Limb (tissue), 2 donors: ENCODE data around the gene L1CAM.

Experiments used
- DNase-seq, 2 donors: peaks; one replicate each; pipeline ENCODE4 v3.0.0-alpha.2; 2016; ENCODE audit errors: extremely low spot score in 2 of 2

L1CAM gene

DNA sequence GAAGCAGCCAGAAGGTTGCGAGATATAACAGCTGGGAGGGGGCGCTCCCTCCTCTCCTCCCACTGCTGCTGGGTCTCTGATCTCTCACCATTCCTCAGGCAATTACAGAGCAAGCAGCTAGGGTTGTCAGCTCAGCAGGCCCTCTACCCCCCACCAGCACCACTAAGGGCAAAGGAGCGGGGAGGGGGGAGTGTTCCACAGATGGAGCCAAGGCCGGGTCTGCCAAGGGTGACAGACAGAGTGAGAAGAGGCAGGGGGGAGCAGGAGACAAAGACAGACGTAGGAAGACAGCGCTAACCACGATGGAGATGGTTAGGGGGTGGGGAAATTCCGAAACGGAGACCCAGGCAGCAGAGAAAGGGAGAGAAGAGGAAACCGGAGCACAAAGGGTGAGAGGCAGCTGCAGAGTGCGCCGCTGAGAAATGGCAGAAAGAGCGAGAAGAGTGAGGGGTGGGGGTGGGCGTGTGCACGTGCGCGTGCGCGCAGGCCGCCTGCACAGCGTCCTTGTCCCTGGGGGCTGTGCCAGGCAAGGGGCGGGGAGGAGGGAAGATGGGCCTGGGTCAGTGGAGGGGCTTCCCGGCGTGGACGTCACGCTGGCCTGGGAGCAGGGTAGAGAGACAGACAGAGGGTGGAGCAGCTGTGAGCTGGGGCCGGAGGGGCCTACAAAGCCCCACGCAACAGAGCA lies 6.9 kb downstream of the L1CAM start:
- DNase-seq: no peak

DNA sequence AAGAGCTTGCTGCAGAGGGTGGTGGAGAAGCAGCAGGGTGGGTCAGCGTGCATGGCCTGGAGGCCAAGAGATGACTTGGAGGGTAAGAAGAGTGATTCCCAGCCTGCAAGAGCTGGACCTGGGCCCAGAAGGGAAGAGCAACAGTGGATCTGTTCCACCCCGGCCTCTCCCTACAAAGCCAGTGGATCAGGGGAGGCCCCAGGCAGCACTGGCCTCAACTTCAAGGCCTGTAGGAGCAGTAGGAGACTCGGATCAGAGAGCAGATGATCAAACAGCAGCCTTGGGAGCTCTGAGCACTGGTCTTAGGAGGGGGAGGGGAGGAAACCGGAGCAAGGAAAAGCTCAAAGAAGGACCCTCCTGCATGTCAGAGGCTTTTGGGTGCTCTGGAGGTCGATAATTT lies 7.6 kb downstream of the L1CAM start:
- no peak for DNase-seq

DNA sequence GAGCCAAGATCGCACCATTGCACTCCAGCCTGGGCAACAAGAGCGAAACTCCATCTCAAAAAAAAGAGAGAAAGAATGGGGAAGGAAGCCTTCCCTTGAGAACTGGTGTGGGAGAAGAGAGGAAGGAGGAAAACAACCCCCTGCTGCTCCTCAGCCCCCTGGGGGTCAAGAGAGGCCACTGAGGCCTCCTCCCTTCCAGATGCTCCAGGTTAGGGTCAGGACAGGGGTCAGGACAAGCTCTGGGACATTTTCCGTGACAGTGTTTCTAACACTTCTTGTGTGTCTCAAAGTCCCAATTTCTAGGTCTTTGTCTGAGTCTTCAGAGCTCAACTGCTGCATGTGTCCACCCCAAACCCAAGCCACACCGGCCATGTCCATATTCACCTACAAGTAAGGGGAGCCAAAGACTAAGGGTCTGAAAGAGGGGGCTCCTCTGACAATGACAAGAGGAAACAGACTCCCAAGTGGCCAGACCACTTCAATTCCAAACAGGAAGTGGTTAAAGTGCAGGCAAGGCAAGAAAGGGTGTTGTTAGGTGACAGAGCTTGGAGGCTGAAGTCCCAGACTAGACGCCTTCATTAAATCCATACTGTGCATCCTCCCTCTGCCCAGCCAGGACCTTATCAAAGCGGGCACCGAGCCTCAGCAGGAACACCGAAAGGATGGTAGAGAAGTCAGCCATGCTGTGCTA lies 8.3 kb downstream of the L1CAM start:
- no peak for DNase-seq

DNA sequence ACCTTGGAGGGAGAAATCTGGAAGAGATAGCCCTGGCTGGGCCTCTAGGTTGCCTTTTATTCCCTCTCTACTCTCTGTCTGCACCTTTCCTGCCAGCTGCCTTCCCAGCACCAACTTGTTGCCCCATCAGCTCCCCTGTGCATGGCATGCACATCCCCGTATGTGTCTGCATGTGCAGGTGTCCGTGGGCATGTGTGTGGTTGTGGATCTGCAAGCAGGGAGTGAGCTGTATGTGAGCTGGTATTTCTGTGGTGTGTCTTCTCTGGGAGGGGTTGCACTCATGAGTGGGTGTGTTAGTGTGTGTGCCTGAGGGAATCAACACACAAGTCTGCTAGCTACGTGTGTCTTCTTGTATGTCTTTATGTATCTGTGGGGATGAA lies 9.9 kb downstream of the L1CAM start:
- DNase-seq: no peak

DNA sequence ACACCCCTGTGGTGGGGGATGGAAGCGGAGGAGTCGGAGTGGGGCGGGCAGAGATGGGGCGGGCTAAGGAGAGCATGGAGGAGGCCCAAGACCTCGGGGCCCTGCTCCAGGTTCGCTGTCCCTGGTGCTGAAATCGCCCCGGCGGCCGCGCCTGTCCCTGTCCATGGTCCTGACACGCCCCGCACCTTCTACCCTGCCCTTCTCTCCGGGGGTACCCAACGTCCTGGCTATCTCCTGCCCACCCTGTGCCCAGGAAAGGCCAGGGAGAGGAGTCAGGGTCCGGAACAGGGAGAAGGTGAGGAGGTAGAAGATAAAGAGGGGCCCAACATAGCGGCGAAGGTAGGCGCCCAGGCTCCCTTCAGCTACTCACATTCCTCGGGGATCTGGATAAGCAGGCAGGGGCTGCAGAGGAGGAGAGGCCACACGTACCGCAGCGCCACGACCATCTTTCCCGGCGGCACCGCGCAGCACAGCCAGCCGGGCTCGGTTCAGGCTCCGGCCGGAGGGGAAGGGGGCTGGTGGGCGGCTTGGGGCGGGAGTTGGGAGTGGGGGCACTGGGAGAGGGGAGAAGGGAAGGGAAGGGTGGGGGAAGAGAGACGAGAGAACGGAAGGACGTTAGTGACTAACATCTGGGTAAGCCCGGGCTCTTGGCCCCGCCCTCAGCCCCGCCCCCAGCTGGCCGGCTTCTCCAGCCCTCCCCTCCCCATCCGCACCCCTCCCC lies 10.4 kb downstream of the L1CAM start:
- peak; percentile 51 to 78 for DNase-seq

DNA sequence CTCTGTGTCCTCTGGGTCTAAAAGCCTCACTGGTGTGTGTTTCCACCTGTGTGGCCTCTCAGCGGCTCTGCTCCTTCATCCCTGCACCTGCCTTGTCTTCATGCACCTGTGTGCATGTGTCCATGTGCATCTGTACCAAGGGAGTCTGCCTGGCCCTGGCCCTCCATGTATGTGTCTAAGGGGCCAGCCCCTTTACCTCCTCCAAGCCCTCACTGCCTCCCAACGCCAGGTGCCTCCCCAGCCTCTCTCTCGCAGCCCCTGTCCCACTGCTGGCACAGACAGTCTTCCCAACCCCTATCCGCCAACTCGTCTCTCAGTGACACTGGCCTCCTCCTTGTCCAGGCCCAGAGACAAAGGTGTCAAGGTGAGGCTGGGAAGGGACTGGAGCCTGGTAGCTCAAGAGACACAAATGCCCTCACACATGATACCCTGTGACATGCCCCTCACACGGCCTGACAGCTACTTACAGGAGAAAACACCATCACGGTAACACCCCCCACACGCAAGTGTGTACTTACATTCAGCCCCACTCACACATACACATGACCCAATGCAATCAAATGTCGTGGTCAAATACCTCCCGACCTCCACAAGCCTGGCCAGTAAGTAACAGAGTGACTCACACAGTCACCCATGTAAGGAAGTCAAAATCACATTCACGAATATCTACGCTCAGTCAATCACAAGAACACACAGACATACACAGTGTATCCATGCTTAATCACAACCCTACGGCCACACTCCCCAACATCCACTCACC lies 11.4 kb downstream of the L1CAM start:
- DNase-seq: no peak

DNA sequence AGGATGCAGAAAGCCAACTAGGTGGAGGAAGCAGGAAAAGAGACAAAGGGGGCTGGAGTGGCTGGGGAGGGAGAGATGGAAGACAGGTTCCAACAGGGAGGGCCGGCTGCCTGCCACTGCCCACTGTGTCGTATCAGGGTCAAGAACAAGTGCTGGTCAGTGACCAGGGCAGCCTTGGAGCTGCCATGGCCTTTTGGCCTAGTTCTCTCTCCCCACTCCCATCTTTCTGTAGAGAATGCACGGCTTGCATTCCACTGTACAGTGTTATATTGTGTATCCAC lies 11.9 kb downstream of the L1CAM start:
- no peak for DNase-seq

DNA sequence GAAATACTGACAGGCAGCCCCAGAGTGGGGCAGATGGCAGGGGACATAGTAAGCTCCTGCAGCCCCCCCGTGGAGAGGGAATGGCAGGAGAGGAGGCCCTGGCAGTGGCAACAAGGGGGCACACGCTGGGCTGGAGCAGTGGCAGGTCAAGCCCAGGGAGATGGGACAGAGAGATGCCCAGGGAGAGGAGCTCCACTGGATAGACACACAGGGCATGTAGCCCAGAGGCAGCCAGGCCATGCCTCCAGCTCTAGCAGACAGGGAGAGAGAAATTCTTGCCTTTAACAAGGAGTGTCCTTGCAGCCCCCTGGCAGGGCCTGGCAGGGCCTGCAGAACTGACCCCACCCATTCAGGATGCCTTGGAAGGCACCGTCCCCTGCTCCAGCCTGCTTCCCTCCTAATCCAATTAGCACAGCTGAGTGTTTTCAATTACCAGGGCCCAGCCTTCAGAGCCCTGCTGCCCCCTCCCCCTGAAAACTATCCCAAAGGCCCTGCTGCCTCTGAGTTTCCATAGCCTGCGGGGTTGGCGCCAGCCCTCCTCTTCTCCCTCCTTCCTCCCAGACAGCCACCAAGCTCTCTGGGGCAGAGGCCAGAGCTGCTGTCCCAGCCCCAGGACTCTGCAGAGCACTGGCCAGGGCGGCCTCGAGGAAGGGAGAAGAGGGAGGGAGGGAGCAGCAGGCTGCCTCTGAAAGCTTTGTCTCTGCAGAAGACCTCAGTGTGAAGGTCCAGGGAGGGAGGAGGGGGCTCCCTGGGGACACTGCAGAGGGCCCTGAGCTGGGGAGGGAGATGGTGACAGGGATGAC lies 12.5 kb downstream of the L1CAM start:
- no peak for DNase-seq

DNA sequence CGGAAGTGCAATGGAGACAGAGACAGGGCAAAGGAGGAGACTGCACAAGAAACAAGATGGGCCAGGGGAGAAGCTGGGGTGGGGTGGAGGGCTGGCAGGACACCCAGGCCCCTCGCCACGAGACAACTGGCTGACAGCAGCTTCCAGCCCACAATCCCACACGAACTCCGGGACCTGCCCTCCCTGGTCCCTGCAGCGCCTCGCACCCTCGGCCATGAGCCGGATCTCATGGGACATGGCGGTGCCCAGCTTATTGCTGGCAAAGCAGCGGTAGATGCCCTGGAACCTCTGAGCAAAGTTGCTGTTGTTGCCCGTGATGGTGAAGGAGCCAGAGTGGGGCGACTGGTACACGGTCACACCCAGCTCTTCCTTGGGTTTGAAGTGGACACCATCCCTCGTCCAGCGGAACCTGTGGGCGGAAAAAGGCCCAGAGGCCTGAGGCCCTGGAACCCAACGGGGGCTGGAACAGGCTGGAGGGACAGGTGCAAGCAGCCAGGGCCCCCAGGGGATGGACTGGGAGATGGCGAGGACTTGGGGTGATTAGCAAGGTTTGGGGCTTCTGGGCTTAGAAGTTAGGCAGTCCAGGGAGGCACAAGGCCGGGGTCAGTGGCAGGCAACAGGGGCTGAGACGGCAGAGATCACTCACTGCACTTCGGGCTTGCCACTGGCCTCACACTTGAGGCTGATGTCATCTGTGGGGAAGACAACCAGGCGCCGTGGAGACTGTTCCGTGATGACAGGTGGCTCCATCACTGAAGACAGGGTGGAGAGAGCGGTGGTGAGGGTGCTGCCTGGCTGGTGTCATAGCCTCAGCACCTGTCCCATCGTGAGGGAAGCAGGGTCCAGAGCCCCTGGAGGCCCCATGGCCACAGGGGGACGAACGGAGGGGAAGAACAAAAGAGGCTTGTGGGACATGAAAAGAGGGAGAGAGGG lies 13.8 kb downstream of the L1CAM start:
- DNase-seq: no peak

DNA sequence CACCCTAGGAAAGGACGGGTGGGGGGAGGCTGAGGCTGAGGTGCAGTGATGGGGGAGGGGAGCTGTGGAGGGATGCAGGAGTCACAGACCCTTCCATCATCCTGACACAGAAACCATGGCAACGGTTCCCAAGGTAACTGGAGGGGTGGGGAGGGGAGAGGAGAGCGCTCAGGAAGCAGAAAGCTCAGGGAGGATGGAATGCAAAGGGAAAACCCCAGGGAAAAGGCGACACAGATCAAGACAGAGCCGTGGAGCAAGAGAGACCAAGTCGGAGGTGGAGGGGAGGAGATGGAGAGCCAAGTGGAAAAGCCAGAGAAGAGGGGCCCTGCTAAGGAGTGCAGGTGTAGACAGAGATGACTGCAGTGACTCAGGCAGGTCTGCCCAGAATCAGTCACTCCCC lies 14.5 kb downstream of the L1CAM start:
- peak in 1 of 2 donors; percentile 44 for DNase-seq

DNA sequence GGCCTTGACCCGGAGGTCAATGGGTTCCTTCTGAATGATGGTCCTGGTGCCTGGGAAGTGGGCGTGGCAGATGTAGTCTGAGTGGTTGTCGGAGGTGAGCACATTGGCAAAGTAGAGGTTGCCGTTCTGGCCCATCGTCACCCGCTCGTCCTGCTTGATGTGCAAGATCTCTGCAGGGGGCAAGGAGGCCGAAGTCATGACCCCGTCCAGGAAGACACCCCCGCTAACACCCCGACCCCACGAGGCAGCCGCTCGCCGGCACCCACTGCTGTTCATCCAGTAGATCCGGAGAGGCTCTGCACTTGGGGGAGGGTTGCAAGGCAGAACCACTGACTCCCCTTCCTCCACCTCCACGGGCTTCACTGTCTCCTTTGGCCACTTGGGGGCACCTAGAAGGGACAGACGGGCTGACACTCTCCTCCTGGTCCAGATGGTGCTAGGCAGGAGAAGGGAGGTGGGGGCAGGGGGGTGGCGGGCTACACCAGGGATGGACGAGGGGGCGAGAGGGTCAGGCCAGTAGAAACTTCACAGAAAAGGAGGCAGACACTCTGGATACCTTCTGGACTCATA lies 15.1 kb downstream of the L1CAM start:
- DNase-seq: no peak

DNA sequence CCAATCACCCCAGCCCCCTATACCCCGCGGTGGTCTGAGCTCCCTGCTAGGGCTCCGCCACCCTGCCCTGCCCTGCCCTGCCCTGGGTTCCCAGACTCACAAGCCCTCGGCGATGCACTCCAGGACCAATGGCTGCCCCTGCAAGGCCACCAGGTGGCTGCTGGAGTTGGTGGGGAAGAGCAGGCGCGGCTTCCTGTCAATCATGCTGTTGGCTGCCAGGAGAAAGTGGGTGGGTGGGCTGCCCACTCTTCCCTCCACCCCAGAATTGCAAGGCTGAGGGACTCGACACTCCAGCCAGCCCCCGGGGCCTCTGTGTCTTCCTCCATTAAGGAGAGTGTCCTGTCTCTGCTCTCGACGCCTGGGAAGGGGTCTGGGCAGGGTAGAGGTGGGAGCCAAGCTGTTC lies 15.7 kb downstream of the L1CAM start:
- DNase-seq: no peak

DNA sequence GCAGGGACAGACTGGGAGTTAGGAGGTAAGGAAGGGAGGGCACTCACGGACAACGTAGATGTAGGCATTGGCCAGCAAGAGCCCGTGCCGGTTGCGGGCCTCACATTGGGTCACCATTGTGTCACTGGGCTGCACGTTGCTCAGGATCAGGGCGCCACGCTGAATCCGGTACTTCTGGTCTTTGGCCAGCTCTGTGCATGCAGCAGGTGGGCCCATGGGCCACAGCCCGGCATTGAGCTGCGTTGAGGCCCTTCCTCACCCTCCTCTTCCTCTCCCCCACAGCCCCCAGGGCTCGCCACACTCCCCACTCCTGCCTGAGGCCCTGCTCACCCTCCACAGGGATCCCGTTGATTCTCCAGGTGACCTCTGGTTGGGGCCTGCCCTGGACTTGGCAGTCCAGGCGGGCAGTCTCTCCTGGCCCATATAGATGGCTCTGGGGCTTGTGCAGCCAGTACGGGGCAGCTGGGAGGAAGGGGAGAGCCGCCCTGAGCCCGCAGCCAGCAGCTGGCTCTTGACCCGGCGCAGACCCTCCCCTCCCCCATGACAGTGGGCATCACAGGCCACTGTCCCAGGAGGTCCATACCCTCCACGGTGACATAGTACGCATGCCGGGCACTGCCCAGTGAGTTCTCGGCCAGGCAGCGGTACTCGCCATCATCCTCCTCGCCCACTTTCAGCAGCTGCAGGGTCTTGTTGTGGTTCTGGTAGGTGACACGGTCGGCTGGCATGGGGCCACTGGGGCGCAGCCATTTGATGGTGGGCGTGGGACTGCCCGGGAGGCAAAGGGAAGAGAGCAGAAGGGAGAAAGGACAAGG lies 16.3 kb downstream of the L1CAM start:
- DNase-seq: no peak

DNA sequence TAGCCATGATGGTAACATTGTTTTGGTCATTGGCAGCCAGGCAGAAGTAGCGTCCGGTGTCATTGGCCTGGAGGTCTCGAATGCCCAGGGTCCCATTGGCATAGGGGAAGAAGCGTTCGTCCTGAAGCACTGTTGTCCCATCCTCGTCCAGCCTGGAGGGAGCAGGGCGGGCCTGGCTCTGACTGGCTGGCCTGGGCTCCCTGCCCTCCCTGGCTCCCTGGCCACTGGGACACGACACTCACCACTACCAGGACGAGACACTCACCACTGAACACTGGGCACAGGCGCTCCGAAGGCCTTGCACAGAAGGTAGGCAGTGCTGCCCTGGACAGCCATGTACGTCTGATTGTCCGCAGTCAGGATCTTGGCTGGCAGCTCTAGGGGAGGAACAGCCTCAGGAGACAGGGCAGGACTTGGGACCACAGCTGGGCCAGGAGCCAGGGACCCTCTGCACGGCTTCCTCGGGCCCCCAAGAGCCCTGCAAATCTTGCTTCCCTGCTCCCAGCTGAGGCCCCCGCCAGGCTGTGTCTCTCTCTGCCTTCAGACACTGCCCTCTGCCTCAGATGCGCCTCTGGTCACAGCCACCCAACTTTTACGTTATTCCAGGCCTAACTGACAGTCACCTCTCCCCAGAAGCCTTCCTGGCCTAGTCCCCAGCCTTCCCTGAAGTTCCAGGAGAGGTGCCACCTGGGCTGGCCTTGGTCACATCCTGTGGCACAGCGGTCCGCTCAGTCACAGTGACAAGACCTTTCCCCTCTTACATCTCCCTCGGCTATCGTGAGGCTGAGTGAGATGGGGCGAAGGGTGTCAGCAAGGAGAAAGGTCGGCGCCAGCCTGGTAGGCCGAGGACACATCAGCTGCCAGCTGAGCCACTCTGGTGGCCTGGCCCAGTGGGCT lies 17.1 kb downstream of the L1CAM start:
- no peak for DNase-seq

DNA sequence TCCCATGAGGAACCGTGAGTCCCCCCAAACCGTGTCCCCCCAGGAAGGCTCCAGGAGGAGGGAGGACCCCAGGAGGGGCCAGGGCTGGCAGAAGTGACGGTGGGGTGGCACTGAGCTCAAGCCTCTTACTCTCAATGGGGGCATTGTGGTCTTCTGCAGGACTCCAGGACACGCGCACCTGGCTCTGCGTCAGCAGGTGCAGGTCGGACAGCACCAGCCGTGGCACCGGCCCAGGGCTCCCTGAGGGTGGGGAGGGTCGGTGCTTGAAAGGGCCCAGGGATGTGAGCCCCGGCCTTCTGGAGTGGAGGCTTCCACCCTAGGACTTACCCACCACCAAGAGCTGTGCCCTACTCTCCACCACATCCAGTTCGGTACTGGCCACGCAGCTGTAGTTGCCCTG lies 18.3 kb downstream of the L1CAM start:
- DNase-seq: no peak

DNA sequence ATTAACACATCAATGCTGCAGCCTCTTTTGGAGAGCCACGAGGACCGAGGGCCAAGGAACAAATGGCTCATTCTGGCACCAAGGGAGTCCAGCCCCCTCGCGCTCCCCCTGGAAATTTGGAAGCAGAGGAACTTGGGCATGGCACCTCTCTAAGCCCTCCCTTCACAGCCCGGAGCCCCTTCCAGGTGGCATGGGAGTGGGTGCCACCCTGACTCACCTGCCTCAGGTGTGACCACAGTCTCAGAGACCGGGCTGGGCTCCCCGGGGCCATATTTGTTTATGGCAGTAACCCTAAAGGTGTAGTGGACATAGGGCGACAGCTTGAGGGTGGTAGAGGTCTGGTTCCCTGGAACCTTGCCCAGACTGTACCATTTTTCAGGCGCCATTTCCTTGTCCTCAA lies 18.8 kb downstream of the L1CAM start:
- DNase-seq: no peak

DNA sequence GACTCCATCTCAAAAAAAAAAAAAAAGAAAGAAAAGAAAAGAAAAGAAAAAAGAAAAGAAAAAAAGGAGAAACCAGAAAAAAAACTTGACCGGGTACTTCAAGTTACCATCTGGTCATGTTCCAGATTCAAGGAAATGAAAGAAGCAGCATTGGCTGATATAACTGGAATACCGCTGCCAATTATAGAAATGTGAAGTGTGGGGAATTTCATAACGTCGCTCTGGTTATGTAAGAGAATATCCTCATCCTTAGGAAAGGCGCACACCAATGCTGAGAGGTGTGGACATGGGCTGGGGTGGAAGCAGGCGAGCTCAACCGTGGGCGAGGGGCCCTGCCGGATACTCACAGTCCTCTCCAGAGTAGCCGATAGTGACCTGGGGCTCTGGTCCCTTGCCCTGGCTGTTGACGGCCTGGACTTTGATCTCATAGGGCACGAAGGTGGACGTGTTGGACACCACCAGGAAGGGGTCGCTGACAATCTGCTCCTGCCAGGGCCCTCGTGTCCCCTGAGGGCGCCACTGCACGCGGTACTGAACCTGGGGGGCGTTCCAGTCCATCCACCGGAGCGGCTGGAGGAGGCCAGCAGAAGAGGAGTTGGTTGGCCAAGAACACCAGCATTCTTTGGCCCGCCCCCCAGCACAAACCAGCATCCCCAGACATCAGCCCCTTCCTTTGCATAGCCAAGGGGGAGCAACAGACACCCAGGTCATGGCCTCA lies 19.5 kb downstream of the L1CAM start:
- DNase-seq: no peak
